A549 treated with CpdA at 1 μM for 4 hours (cell line): Measurements from ENCODE around the gene PRRG4. TPM values are rescaled to one million over a fixed set of nuclear protein-coding genes. Genes with fewer than 3 reads are reported as not detected.

Experiments
- total RNA-seq: library from RNA; stranded (reverse); fragments of 200-300 nt; extraction: Qiagen RNA extraction; gene quantifications from 5 replicates; pipeline ENCODE4 v1.2.3, GENCODE V29; 2022; ENCODE audit warnings: low read depth

The PRRG4 gene
- total RNA-seq: 0.56 to 0.73 TPM (median 0.58 TPM) in 5 replicates

GRCh38 chr11:32829680-32830412 is at the start of gene PRRG4:
Gene PRRG4, plus strand, starts transcription at chr11:32829927. Its CDS starts 603 bp downstream, at chr11:32830530.

GRCh38 chr11:32794439-32794838 is 35.3 kb upstream of the PRRG4 start, which contains the start of gene CCDC73:
Gene CCDC73, minus strand, starts transcription at chr11:32794662. Its CDS starts 34,419 bp downstream, at chr11:32760243.

GRCh38 chr11:32892355-32893092 is 62.8 kb downstream of the PRRG4 start, which contains the start of gene QSER1:
Gene QSER1, plus strand, starts transcription at chr11:32892811. Its CDS starts 315 bp downstream, at chr11:32893126.

Other genes with a start within 250 kb of the PRRG4 start
- 398 to 526 TPM (median 409 TPM) in 5 replicates for gene EIF3M, start 246.1 kb upstream of the PRRG4 start, total RNA-seq
- gene CCDC73, start 35.3 kb upstream of the PRRG4 start, total RNA-seq: 0.02 to 0.10 TPM (median 0.04 TPM) in 4 of 5 replicates, not detected in the other
- 16.2 to 23.0 TPM (median 18.1 TPM) in 5 replicates for gene QSER1, start 62.9 kb downstream of the PRRG4 start, total RNA-seq
- gene DEPDC7, start 186.0 kb downstream of the PRRG4 start, total RNA-seq: 6.0 to 7.9 TPM (median 7.2 TPM) in 5 replicates
- gene TCP11L1, start 209.6 kb downstream of the PRRG4 start, total RNA-seq: 15.5 to 23.2 TPM (median 18.3 TPM) in 5 replicates